GM23248 (cell line): Measurements from ENCODE around the gene CDC14B.

Experiments used
- EZH2 ChIP-seq: fragments of 200-600 bp; sonication (generic); IDR thresholded peaks from 2 replicates; pipeline ENCODE4 v1.6.1; 2018; ENCODE audit warnings: antibody characterized with exemption, mild to moderate bottlenecking; ENCODE audit not compliant: insufficient read depth, poor library complexity, severe bottlenecking
- EZH2phosphoT487 ChIP-seq: fragments of 200-600 bp; sonication (generic); IDR thresholded peaks from 2 replicates; pipeline ENCODE4 v1.6.1; 2018; ENCODE audit warnings: antibody characterized with exemption, moderate library complexity, mild to moderate bottlenecking, low read depth; ENCODE audit not compliant: insufficient read depth

- TF ChIP-seq EZH2 (no peak), EZH2phosphoT487 (no peak)
Measured at GRCh38 chr9:96503918-96504317, 115.7 kb downstream of the CDC14B start.
